OCI-LY1 (cell line): ENCODE data around the gene RHBDF1.

ENCODE experiments used
- H2AFZ ChIP-seq: fragments of 200-600 bp; sonication (generic), shearing (Covaris generic); 2 replicates; pipeline ENCODE4 v1.6.0; 2014; ENCODE audit warnings: antibody characterized with exemption, mild to moderate bottlenecking, low read length
- H3F3A ChIP-seq: fragments of 200-600 bp; sonication (generic), shearing (Covaris generic); 2 replicates; pipeline ENCODE4 v1.6.0; 2014; ENCODE audit warnings: mild to moderate bottlenecking, antibody characterized with exemption, low read length, moderate library complexity; ENCODE audit not compliant: insufficient read depth
- H3K27ac ChIP-seq: fragments of 200-600 bp; sonication (generic); 2 replicates; pipeline ENCODE4 v1.5.1; 2014; ENCODE audit warnings: low read length, mixed run types, mild to moderate bottlenecking, low read depth; ENCODE audit not compliant: poor library complexity, severe bottlenecking
- H3K27me3 ChIP-seq: fragments of 200-600 bp; sonication (generic); 2 replicates; pipeline ENCODE4 v1.6.0; 2014; ENCODE audit warnings: antibody characterized with exemption, mild to moderate bottlenecking, low read length, moderate library complexity; ENCODE audit not compliant: insufficient read depth
- H3K36me3 ChIP-seq: fragments of 200-600 bp; sonication (generic); 2 replicates; pipeline ENCODE4 v1.6.1; 2014; ENCODE audit warnings: mild to moderate bottlenecking, antibody characterized with exemption, low read length, moderate library complexity, mixed read lengths; ENCODE audit not compliant: insufficient read depth
- H3K4me1 ChIP-seq: fragments of 200-600 bp; sonication (generic); 2 replicates; pipeline ENCODE4 v1.5.1; 2014; ENCODE audit warnings: mild to moderate bottlenecking, low read length, moderate library complexity; ENCODE audit not compliant: insufficient read depth, severe bottlenecking
- H3K4me2 ChIP-seq: fragments of 200-600 bp; sonication (generic), shearing (Covaris generic); 2 replicates; pipeline ENCODE4 v1.6.1; 2014; ENCODE audit warnings: low read length
- H3K4me3 ChIP-seq: fragments of 200-600 bp; sonication (generic); 2 replicates; pipeline ENCODE4 v1.5.1; 2014; ENCODE audit warnings: low read length, low read depth, mild to moderate bottlenecking, mixed read lengths; ENCODE audit not compliant: poor library complexity, severe bottlenecking
- H3K79me2 ChIP-seq: fragments of 200-600 bp; shearing (Covaris generic); 2 replicates; pipeline ENCODE4 v1.6.1; 2016; ENCODE audit warnings: mixed run types, low read length, mixed read lengths; ENCODE audit not compliant: insufficient read depth
- H3K9ac ChIP-seq: fragments of 200-600 bp; sonication (generic), shearing (Covaris generic); 2 replicates; pipeline ENCODE4 v1.6.1; 2014; ENCODE audit warnings: mild to moderate bottlenecking, low read length, mixed read lengths
- H3K9me2 ChIP-seq: fragments of 200-600 bp; sonication (generic), shearing (Covaris generic); 2 replicates; pipeline ENCODE4 v1.6.1; 2014; ENCODE audit warnings: low read depth, mild to moderate bottlenecking, low read length, mixed read lengths
- H3K9me3 ChIP-seq: fragments of 200-600 bp; shearing (Covaris generic); 2 replicates; pipeline ENCODE4 v1.6.1; 2014; ENCODE audit warnings: low read length, mixed read lengths
- H4K20me1 ChIP-seq: fragments of 200-600 bp; sonication (generic), shearing (Covaris generic); 2 replicates; pipeline ENCODE4 v1.6.0; 2016; ENCODE audit warnings: mild to moderate bottlenecking, low read length; ENCODE audit not compliant: insufficient read depth
- EZH2 ChIP-seq: fragments of 200-600 bp; sonication (generic), shearing (Covaris generic); IDR thresholded peaks from 2 replicates; pipeline ENCODE4 v1.8.0; 2017; ENCODE audit warnings: borderline replicate concordance, mixed run types, mild to moderate bottlenecking, antibody characterized with exemption, low read length, moderate library complexity, mixed read lengths
- TF ChIP-seq, protein P1 (sequence below): fragments of 200-600 bp; sonication (generic), shearing (Covaris generic); IDR thresholded peaks from 2 replicates; pipeline ENCODE4 v1.5.1; 2017; ENCODE audit warnings: mild to moderate bottlenecking, antibody characterized with exemption, low read length, moderate library complexity, mixed read lengths

RHBDF1 gene

DNA sequence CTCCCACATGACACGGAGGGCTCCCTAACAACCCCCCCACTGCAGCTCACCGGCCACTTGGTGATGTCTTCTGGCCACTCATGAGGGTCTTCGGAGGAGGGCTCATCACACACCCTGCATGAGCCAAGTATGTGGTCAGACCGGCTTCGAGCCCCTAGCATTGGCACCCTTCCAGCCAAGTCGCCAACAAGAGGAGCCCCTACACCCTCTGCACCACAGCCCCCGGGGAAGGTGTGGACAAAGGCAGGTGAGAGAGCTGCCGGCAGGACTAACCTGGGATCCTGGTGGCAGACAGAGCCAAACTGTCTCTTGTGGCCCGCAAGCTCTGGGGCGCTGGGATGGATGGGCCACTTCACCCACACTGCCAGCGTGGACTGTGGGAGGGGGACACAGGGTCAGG lies 12.3 kb downstream of the RHBDF1 start:
- no peaks in the 10 kb centered on the region for H3F3A ChIP-seq
- no peaks in the 10 kb centered on the region for H4K20me1 ChIP-seq
- H3K27ac ChIP-seq = no peak overlapping the region
- TF ChIP-seq, protein P1, sequence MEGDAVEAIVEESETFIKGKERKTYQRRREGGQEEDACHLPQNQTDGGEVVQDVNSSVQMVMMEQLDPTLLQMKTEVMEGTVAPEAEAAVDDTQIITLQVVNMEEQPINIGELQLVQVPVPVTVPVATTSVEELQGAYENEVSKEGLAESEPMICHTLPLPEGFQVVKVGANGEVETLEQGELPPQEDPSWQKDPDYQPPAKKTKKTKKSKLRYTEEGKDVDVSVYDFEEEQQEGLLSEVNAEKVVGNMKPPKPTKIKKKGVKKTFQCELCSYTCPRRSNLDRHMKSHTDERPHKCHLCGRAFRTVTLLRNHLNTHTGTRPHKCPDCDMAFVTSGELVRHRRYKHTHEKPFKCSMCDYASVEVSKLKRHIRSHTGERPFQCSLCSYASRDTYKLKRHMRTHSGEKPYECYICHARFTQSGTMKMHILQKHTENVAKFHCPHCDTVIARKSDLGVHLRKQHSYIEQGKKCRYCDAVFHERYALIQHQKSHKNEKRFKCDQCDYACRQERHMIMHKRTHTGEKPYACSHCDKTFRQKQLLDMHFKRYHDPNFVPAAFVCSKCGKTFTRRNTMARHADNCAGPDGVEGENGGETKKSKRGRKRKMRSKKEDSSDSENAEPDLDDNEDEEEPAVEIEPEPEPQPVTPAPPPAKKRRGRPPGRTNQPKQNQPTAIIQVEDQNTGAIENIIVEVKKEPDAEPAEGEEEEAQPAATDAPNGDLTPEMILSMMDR = no peak
- TF ChIP-seq EZH2 = no peak
- H3K79me2 ChIP-seq = no peaks in the 10 kb centered on the region
- peaks cover under 1% of the 10 kb centered on the region for H3K4me1 ChIP-seq
- peaks cover 39% of the 10 kb centered on the region for H3K36me3 ChIP-seq
- no peak overlapping the region for H3K4me2 ChIP-seq
- no peaks in the 10 kb centered on the region for H3K9me2 ChIP-seq
- H3K27me3 ChIP-seq = peaks cover 10% of the 10 kb centered on the region; the same call in 1 of the 2 replicates
- H3K9me3 ChIP-seq = no peaks in the 10 kb centered on the region
- H3K4me3 ChIP-seq = no peak overlapping the region
- no peak overlapping the region for H2AFZ ChIP-seq
- H3K9ac ChIP-seq = no peak overlapping the region

DNA sequence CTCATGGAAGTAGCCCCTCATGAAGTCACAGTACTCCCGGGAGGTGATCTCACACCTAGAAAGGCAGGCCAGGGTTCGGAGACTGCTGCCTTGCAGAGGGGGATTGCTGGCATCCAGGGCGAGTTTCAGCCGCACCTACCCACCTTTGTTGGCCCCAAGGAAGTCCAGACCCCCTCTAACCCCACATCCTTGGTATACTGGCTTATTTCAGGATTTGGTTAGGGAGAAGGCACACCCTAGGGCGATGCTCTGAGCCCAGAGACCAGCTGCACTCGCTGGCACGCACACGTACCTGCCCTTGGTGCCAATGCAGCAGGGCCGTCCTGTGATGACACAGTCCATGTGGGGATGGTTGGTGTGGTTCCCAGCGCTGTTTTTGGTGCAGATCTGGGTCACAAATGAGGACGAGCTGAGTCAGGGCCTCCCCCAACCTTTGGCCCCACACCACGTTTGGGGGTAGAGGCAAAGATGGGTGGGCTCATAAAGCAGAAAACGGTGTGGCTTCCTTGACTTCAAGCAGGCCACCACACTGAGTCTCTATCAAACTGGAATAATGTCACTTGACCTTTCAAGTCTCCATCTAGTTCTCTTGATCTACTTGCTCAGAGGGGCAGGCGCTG lies 12.9 kb downstream of the RHBDF1 start:
- peaks cover 42% of the 10 kb centered on the region for H3K36me3 ChIP-seq
- H3K79me2 ChIP-seq = 0 out of 2 replicates have a peak, but pooled peaks cover under 1% of the 10 kb centered on the region
- H3K27me3 ChIP-seq = peaks cover 10% of the 10 kb centered on the region; the same call in 1 of the 2 replicates
- H3K4me3 ChIP-seq = no peak overlapping the region
- H3K4me1 ChIP-seq = peaks cover 6% of the 10 kb centered on the region
- no peaks in the 10 kb centered on the region for H4K20me1 ChIP-seq
- H3K4me2 ChIP-seq = no peak overlapping the region
- H3K9me2 ChIP-seq = no peaks in the 10 kb centered on the region
- no peaks in the 10 kb centered on the region for H3F3A ChIP-seq
- H3K9me3 ChIP-seq = no peaks in the 10 kb centered on the region
- no peak overlapping the region for H2AFZ ChIP-seq
- H3K9ac ChIP-seq = no peak overlapping the region
- H3K27ac ChIP-seq = no peak overlapping the region
- TF ChIP-seq, protein P1 = no peak
- TF ChIP-seq EZH2 = no peak

DNA sequence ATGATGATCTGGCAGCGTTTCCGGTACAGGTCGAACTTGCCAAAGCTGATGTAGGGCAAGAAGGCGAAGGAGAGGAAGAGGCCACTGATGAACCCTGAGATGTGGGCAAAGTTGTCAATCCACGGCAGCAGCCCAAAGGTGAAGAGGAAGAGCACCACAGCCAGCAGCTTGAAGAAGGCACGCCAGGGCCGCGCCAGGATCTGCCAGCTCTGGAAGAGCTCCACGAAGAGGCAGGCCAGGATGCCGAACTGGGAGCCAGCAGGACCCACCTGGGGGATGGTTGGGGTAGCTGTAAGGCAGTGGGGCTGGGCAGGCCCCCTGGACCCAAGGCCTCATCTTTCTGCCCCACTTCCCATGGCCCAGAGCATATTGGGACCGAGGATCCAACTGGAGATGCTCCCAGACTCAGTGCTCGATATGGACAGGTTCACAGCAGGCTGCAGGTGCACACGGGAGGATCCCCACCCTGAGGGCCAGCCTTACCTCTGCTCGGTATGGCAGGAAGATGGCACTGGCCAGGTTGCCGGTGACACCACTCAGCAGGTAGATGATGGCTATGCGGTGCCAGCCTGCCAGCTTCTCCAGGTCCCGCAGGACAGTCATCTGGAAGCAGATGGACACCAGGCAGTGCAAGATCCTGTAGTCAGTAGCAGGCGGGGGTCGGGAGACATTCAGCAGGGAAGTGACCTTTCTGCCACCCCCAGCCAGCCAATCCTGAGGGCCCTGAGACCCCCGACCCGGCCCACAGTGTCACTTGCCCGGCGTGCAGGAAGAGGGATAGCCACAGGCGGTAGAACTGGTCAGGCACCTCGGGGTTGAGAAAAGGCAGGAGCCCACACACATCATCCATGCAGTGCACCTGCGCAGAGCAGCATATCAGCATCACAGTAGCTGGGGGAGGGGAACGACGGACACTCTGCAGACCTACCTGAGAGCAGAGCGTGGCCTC lies 13.7 kb downstream of the RHBDF1 start:
- peaks cover 10% of the 10 kb centered on the region; the same call in 1 of the 2 replicates for H3K27me3 ChIP-seq
- H3K9me2 ChIP-seq = no peaks in the 10 kb centered on the region
- no peak for TF ChIP-seq EZH2
- TF ChIP-seq, protein P1 = no peak
- H3K27ac ChIP-seq = no peak overlapping the region
- no peaks in the 10 kb centered on the region for H3F3A ChIP-seq
- H3K4me2 ChIP-seq = no peak overlapping the region
- no peak overlapping the region for H3K9ac ChIP-seq
- H3K4me1 ChIP-seq = peaks cover 11% of the 10 kb centered on the region
- no peaks in the 10 kb centered on the region for H4K20me1 ChIP-seq
- 0 out of 2 replicates have a peak, but pooled peaks cover 5% of the 10 kb centered on the region for H3K79me2 ChIP-seq
- H3K4me3 ChIP-seq = no peak overlapping the region
- peaks cover 42% of the 10 kb centered on the region for H3K36me3 ChIP-seq
- H3K9me3 ChIP-seq = no peaks in the 10 kb centered on the region
- no peak overlapping the region for H2AFZ ChIP-seq
